Right atrium auricular region (tissue), 2 donors: ENCODE data around the gene MAP3K2. TPM values are rescaled to one million over a fixed set of nuclear protein-coding genes. Genes with fewer than 3 reads are reported as not detected.

Experiments
- DNase-seq: peaks from one replicate; pipeline ENCODE4 v3.0.0-alpha.2; 2019; ENCODE audit warnings: low spot score
- H3K27ac ChIP-seq, 2 donors: fragments of 200-600 bp; sonication (generic); 1 replicate in 1 of 2; 2 replicates in 1 of 2; pipeline ENCODE4 v1.5.1; 2016 to 2019
- H3K27me3 ChIP-seq, 2 donors: fragments of 200-600 bp; sonication (generic); one replicate each; pipeline versions ENCODE4 v1.5.1 to v1.6.0; 2017 to 2019
- H3K36me3 ChIP-seq: fragments of 200-600 bp; sonication (generic); one replicate; pipeline ENCODE4 v1.5.1; 2016
- H3K4me1 ChIP-seq, 2 donors: fragments of 200-600 bp; sonication (generic); one replicate each; pipeline versions ENCODE4 v1.5.1 to v1.6.0; 2017 to 2019
- H3K4me3 ChIP-seq, 2 donors: fragments of 200-600 bp; sonication (generic); 1 replicate in 1 of 2; 2 replicates in 1 of 2; pipeline ENCODE4 v1.5.1; 2017 to 2019; ENCODE audit warnings: mild to moderate bottlenecking in 1 of 2, moderate library complexity in 1 of 2
- H3K9me3 ChIP-seq, 2 donors: fragments of 200-600 bp; sonication (generic); one replicate each; pipeline ENCODE4 v1.5.1; 2019
- total RNA-seq, 2 donors: library from RNA; depleted of rRNA; stranded (reverse); fragments of >200 nt; gene quantifications; one replicate each; pipeline ENCODE4 v1.1.0, GENCODE V29; 2016
- TF ChIP-seq, protein P1 (sequence below), 2 donors: fragments of 200-600 bp; sonication (generic); IDR thresholded peaks; one replicate each; pipeline ENCODE4 v1.5.1; 2019; ENCODE audit warnings: antibody characterized with exemption in 2 of 2

The MAP3K2 gene
- total RNA-seq, 2 donors from 2014 or later, result 20.5 to 20.8 TPM

DNA sequence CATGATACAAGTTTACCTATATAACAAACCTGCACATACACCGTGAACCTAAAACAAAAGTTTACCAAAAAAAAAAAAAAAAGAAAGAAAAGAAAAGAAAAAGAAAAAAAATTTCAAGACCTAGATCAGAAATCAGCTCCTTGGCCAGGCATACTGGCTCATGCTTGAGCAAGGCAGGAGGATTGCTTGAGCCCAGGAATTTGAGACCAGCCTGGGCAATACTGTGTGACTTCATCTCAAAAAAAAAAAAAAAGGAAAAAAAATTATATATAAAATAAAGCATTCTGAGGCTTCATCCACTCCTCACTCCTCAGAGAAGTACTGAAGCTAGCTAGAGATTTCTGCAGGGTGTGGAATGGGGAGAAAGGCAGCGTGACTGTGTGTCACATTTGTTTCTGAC lies 18.7 kb upstream of the MAP3K2 start:
- Histone ChIP-seq H3K36me3 (no peaks in the 10 kb centered on the region), H3K4me1 (peaks cover 0 to 43% of the 10 kb centered on the region in 2 donors), H3K27ac (peak overlapping the region in 1 of 2 donors; percentile 94), H3K9me3 (no peaks in the 10 kb centered on the region), H3K27me3 (no peaks in the 10 kb centered on the region), H3K4me3 (no peak overlapping the region)
- peak; percentile 48 for DNase-seq
- TF ChIP-seq, protein P1, sequence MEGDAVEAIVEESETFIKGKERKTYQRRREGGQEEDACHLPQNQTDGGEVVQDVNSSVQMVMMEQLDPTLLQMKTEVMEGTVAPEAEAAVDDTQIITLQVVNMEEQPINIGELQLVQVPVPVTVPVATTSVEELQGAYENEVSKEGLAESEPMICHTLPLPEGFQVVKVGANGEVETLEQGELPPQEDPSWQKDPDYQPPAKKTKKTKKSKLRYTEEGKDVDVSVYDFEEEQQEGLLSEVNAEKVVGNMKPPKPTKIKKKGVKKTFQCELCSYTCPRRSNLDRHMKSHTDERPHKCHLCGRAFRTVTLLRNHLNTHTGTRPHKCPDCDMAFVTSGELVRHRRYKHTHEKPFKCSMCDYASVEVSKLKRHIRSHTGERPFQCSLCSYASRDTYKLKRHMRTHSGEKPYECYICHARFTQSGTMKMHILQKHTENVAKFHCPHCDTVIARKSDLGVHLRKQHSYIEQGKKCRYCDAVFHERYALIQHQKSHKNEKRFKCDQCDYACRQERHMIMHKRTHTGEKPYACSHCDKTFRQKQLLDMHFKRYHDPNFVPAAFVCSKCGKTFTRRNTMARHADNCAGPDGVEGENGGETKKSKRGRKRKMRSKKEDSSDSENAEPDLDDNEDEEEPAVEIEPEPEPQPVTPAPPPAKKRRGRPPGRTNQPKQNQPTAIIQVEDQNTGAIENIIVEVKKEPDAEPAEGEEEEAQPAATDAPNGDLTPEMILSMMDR (IDR thresholded peaks at IDR 0.05), result no peak

DNA sequence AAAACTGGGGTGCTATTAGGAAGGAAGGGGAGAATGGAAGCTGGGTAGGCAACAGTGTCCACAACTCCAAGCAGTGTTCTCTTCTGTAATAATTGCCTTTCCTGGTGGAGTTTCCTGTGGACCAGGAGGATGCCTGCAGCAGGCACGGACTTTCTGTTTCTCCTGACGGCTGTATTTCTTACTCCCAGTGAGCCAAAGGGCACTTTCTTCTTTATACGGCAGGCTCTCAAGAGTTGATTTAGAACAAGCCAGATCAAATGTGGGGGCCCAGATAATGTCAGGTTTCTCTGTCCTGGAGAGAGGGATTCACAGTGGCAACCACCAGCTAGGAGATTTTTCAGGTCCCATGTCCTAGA lies 17.5 kb upstream of the MAP3K2 start:
- Histone ChIP-seq H3K27me3 (no peaks in the 10 kb centered on the region), H3K36me3 (no peaks in the 10 kb centered on the region), H3K9me3 (no peaks in the 10 kb centered on the region), H3K27ac (peak overlapping the region; percentile 26 to 56), H3K4me3 (no peak overlapping the region), H3K4me1 (peaks cover 0 to 41% of the 10 kb centered on the region in 2 donors)
- DNase-seq, result peak; percentile 46
- TF ChIP-seq, protein P1 (IDR thresholded peaks at IDR 0.05), result no peak

GRCh38 chr2:127404466-127405254 lies 16.9 kb upstream of the MAP3K2 start:
- H3K27ac ChIP-seq, result no peak overlapping the region
- DNase-seq, result peak; percentile 54

DNA sequence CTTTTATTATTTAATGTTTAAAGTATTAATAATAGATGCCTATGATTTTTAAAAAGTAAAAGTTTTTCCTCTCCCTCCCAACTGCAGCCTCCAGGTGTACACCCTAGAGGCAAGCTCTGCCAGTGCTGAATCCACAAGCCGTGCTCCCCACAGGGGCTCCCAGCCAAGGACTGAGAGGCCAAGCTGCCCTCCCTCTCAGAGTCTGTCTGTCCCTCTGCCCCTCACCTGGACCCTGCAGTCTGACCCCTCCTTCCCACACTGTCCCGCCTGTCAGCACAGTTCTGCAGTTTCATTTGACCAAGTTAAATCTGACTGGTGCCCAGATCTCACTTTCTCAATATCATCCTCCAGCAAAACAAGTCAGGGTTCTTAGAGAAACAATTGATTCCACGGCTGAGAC lies 15.7 kb upstream of the MAP3K2 start:
- TF ChIP-seq, protein P1 (IDR thresholded peaks at IDR 0.05), result no peak
- Histone ChIP-seq H3K27ac (no peak overlapping the region), H3K9me3 (no peaks in the 10 kb centered on the region), H3K27me3 (no peaks in the 10 kb centered on the region), H3K4me1 (peaks cover 0 to 40% of the 10 kb centered on the region in 2 donors), H3K4me3 (no peak overlapping the region), H3K36me3 (no peaks in the 10 kb centered on the region)
- peak; percentile 26 for DNase-seq

More at GRCh38 chr2:127404466-127405254, 16.9 kb upstream of the MAP3K2 start:
- H3K9me3 ChIP-seq, result no peaks in the 10 kb centered on the region
- peaks cover 0 to 38% of the 10 kb centered on the region in 2 donors for H3K4me1 ChIP-seq
- H3K36me3 ChIP-seq, result no peaks in the 10 kb centered on the region
- H3K27me3 ChIP-seq, result no peaks in the 10 kb centered on the region
- TF ChIP-seq, protein P1 (IDR thresholded peaks at IDR 0.05), result no peak
- H3K4me3 ChIP-seq, result no peak overlapping the region

- Histone ChIP-seq H3K27me3 (no peaks in the 10 kb centered on the region), H3K9me3 (no peaks in the 10 kb centered on the region), H3K27ac (no peak overlapping the region), H3K36me3 (no peaks in the 10 kb centered on the region), H3K4me3 (no peak overlapping the region), H3K4me1 (peaks cover 0 to 40% of the 10 kb centered on the region in 2 donors)
- TF ChIP-seq, protein P1 (IDR thresholded peaks at IDR 0.05), result no peak
- DNase-seq, result no peak
These were observed 14.3 kb upstream of the MAP3K2 start for GRCh38 chr2:127401757-127402695.
